HG03439 (cell line): ENCODE measurements around the gene GNAS-AS1.

Experiments
- ATAC-seq: cut with Tn5 transposase; IDR thresholded peaks from one replicate; pipeline ENCODE4 v1.9.1; 2021; ENCODE audit warnings: mild to moderate bottlenecking, moderate library complexity; ENCODE audit not compliant: unreplicated experiment

The GNAS-AS1 gene

GRCh38 chr20:58863044-58863790 lies 12.5 kb upstream of the GNAS-AS1 start:
- ATAC-seq: no peak

- ATAC-seq: no peak
Observed at GRCh38 chr20:58855506-58856389, 5.0 kb upstream of the GNAS-AS1 start.

- ATAC-seq: no peak
Observed at GRCh38 chr20:58854638-58855471, 4.2 kb upstream of the GNAS-AS1 start.

- ATAC-seq: no peak
Observed at GRCh38 chr20:58853976-58854637, 3.4 kb upstream of the GNAS-AS1 start.

GRCh38 chr20:58853466-58853865 lies 2.8 kb upstream of the GNAS-AS1 start:
- ATAC-seq: no peak

GRCh38 chr20:58852543-58853271 lies 2.0 kb upstream of the GNAS-AS1 start, which contains the start of gene GNAS:
Gene GNAS, plus strand, starts transcription at chr20:58852716.
- no peak for ATAC-seq

GRCh38 chr20:58851969-58852458 lies 1.3 kb upstream of the GNAS-AS1 start:
- no peak for ATAC-seq

GRCh38 chr20:58851221-58851968 lies 693 bp upstream of the GNAS-AS1 start:
- no peak for ATAC-seq

GRCh38 chr20:58847463-58847862 lies 3.2 kb downstream of the GNAS-AS1 start:
- no peak for ATAC-seq

GRCh38 chr20:58845706-58846105 lies 5.0 kb downstream of the GNAS-AS1 start:
- ATAC-seq: no peak

- ATAC-seq: no peak
Observed at GRCh38 chr20:58843128-58843556, 7.6 kb downstream of the GNAS-AS1 start.

- ATAC-seq: no peak
Observed at GRCh38 chr20:58842276-58842675, 8.4 kb downstream of the GNAS-AS1 start.

- no peak for ATAC-seq
Observed at GRCh38 chr20:58841539-58842264, 9.0 kb downstream of the GNAS-AS1 start.

GRCh38 chr20:58840816-58841538 lies 9.7 kb downstream of the GNAS-AS1 start:
- no peak for ATAC-seq

GRCh38 chr20:58839991-58840747 lies 10.5 kb downstream of the GNAS-AS1 start:
- ATAC-seq: no peak

- ATAC-seq: no peak
Observed at GRCh38 chr20:58839474-58839874, 11.2 kb downstream of the GNAS-AS1 start.

GRCh38 chr20:58838174-58838573 lies 12.5 kb downstream of the GNAS-AS1 start:
- ATAC-seq: no peak
